GM11168 (cell line): Measurements from ENCODE around the gene ITCH.
"Not testable (repeated sequence)": the region's sequence is repeated elsewhere in the genome, so short reads cannot be mapped to it uniquely, and the experiment has no call there.

Source experiments
- in situ Hi-C: fragments of 300-500 bp; cut with MboI; formaldehyde crosslinking; loops from one replicate; pipeline ENCODE4 v1.12.0; 2022; ENCODE audit warnings: low sequenced_read_pairs; ENCODE audit not compliant: unreplicated experiment

Gene ITCH

GRCh38 chr20:34448517-34448916 lies 85.4 kb downstream of the ITCH start:
- in situ Hi-C loops, result no loop called here

- in situ Hi-C loops, result loop anchor here (10.0 kb wide), 1 partner anchor 135 kb away; no protein-coding TSS in a partner anchor
These were observed 86.9 kb downstream of the ITCH start for GRCh38 chr20:34449674-34450592.

GRCh38 chr20:34452281-34452982 lies 89.4 kb downstream of the ITCH start:
- in situ Hi-C loops, result loop anchor here (10.0 kb wide), 1 partner anchor 138 kb away; no protein-coding TSS in a partner anchor

GRCh38 chr20:34458631-34459030 lies 95.6 kb downstream of the ITCH start:
- in situ Hi-C loops, result loop anchor here (10.0 kb wide), 1 partner anchor 144 kb away; no protein-coding TSS in a partner anchor

DNA sequence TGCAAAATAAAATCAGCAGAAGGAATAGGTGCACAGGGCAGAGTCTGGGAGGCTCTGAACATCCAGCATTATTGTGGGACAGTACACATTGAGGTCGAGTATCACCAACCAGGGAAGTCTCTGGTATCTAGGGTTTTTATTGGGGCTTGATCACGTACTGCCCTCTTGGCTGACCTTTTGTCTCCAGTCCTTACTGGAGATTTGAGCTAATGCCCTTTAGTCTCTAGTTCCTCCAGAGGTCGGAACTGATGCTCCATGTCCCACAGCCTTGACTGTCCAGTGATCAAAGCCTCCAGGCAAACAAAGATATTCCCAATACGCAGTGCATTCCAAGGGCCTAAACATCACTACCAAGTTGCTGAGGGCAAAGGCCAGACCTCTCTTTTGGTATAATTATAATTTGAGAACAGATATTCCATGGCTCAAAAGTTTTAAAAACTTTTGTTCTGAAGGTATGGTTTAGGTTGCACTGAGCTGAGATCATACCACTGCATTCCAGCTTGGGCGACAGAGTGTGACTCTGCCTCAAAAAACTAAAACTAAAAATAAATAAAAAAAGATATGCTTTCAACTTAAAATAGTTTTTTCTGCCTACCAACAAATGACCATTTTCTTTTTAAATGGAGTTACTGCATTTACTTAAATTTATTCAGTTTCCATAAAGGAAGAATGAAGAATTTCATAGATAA lies 96.3 kb downstream of the ITCH start:
- in situ Hi-C loops, result loop anchor here (10.0 kb wide), 1 partner anchor 145 kb away; no protein-coding TSS in a partner anchor

- in situ Hi-C loops, result no loop called here
These were observed 98.7 kb downstream of the ITCH start for GRCh38 chr20:34461779-34462087.

DNA sequence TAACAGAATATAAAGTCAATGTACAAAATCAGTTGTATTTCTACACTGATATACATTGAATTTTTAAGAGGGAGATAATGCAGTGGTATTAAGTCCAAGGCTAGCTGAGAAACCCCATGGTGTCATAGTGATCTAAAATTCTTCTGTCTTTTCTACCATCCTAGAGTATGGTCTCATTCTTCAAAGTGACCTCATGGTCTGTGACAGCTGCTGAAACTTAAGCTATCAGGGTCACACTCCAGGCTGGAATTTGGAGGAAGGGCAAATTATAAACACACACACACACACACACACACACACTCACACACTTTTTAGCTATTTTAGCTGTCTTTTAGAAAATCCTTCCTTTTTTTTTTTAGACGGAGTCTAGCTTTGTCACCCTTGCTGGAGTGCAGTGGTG lies 105.9 kb downstream of the ITCH start:
- in situ Hi-C loops, result no loop called here

DNA sequence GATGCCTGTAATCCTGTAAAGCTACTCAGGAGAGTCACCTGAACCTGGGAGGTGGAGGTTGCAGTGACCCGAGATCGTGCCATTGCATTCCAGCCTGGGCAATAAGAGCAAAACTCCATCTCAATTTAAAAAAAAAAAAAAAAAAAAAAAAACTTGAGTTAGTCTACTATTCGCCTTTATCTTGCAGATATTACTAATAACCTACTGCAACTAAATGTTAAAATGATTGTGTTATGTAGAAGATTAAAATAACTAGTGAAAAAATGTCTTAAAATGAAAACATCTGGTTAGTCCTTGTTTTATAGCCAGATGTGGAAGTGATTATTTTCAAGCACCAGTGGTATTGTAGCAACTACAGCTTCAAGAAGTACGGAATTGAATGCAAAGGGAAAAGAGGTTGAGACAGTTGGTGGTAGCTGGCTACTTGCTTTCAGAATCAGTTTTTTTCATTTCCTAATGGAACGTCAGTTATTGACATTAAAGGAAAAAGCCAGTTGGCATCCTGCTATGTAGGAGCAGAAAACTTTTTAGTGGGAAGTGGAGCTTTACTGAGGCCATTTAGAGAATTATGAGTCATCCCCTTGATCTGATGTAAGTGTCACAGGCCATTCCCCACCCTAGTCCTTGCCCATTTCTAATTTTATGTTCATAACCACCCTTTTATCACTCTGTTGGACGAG lies 109.3 kb downstream of the ITCH start:
- in situ Hi-C loops, result no loop called here

DNA sequence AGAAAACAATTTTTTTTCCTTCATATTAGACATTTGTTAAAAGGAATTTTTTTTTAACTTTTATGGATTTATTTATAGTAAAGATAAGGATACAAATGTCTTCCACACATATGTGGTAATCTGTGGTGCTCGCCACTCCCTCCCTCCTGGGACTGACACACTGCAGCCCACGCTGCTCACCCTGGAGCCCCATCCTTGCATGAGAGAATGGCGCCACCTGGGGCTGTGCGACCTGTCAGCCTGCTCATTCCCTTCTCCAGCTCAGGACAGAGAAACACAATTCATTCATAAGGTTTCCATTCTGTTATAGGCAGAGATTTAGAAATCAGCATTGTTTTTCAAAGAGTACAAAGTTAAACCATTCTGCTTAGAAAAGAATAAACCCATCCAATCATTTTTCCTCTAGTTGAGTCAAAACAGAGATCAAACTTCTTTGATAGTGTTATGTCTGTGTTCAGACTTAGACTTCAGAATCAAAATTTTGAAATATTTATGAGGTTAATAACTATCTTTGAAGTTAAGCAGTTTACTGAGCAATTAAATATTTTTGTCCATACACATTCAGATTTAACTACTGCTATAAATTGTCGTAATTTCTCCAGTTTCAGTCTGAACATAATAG lies 110.3 kb downstream of the ITCH start:
- in situ Hi-C loops, result no loop called here

- in situ Hi-C loops, result no loop called here
These were observed 113.1 kb downstream of the ITCH start for GRCh38 chr20:34475979-34476736.

DNA sequence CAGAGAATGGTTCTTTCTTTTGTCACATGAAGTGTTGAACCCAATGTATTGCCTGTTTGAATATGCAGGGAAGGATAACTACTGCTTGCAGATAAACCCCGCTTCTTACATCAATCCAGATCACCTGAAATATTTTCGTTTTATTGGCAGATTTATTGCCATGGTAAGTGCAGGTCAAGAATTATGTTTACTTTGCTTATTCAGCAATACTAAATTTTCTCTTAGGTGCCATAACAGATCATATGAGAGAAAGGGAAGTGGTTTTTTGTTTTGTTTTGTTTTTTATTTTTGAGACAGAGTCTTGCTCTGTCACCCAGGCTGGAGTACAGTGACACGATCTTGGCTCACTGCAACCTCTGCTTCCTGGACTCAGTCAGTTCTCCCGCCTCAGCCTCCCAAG lies 116.6 kb downstream of the ITCH start:
- in situ Hi-C loops, result no loop called here

GRCh38 chr20:34482154-34482553 lies 119.1 kb downstream of the ITCH start:
- in situ Hi-C loops, result not testable (repeated sequence)

- in situ Hi-C loops, result not testable (repeated sequence)
These were observed 120.6 kb downstream of the ITCH start for GRCh38 chr20:34483585-34484220.

- in situ Hi-C loops, result no loop called here
These were observed 122.1 kb downstream of the ITCH start for GRCh38 chr20:34485068-34485634.

DNA sequence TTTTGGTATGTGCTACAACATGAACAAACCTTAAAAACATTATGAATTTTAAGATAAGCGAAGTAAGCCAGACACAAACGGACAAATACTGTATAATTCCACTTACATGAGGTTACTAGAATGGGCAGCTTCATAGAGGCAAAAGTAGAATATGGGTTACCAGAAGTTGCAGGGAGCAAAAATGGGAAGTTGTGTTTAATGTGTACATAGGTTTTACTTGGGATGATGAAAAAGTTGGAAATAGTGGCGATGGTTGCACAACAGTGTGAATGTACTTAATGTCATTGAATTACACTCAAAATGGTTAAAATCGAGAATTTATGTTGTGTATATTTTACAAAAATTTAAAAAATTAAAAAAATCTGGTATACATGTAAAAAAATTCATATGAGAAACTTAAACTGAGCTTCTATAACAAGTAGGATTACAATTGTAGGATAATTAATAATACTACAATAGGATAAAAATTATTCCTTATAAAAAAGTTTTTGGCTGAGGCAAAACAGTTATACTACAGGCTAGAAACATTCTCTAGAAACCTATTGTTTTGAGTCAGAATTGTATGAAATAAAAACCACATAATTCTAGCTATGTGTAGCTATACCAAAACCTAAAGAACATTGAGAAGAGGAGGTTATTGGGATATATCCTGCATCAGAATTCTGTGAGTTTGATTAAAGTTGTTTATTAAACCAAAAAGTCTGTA lies 128.3 kb downstream of the ITCH start:
- in situ Hi-C loops, result no loop called here

GRCh38 chr20:34491932-34492509 lies 128.9 kb downstream of the ITCH start:
- in situ Hi-C loops, result no loop called here

DNA sequence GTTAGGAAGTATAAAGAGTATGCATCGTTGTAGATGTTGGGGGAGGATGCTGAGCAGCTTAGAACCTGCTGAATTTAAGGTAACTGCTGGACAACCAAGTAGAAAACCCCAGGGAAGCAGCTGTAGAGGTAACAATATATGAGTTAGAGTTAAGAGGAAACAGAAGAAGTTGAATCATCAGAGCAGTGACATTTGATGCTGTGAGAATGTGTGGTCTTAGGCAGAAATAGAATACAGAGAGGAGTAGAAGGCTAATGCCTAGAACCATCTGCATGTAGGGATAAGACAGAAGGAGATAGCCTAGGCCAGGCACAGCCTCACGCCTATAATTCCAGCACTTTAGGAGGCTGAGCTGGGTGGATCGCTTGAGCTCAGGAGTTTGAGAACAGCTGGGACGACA lies 130.6 kb downstream of the ITCH start:
- in situ Hi-C loops, result no loop called here
